Loucy (cell line): Measurements from ENCODE around the gene MC1R.
A peak's percentile ranks its signal among the peaks of the same experiment; 100 is the strongest.

Source experiments
- H2AFZ ChIP-seq: fragments of 200-600 bp; sonication (generic); 2 replicates; pipeline ENCODE4 v1.6.0; 2016; ENCODE audit warnings: antibody characterized with exemption, mild to moderate bottlenecking, low read length, moderate library complexity
- H3F3A ChIP-seq: fragments of 200-600 bp; 2 replicates; pipeline ENCODE4 v1.6.0; 2016; ENCODE audit warnings: antibody characterized with exemption, low read depth, mild to moderate bottlenecking
- H3K27me3 ChIP-seq: fragments of 200-600 bp; sonication (generic); 2 replicates; pipeline ENCODE4 v1.6.1; 2014; ENCODE audit warnings: low read length, mild to moderate bottlenecking; ENCODE audit not compliant: insufficient read depth, poor library complexity, severe bottlenecking
- H3K36me3 ChIP-seq: fragments of 200-600 bp; sonication (generic); 2 replicates; pipeline ENCODE4 v1.6.1; 2016; ENCODE audit warnings: low read length; ENCODE audit not compliant: insufficient read depth
- H3K4me1 ChIP-seq: fragments of 200-600 bp; sonication (generic); 2 replicates; pipeline ENCODE4 v1.5.1; 2014; ENCODE audit warnings: low read length, mild to moderate bottlenecking; ENCODE audit not compliant: insufficient read depth, poor library complexity, severe bottlenecking
- H3K4me2 ChIP-seq: fragments of 200-600 bp; sonication (generic); 2 replicates; pipeline ENCODE4 v1.6.0; 2014; ENCODE audit warnings: antibody characterized with exemption, low read length, low read depth, mild to moderate bottlenecking; ENCODE audit not compliant: poor library complexity, severe bottlenecking
- H3K4me3 ChIP-seq: fragments of 200-600 bp; sonication (generic); 2 replicates; pipeline ENCODE4 v1.5.1; 2014; ENCODE audit warnings: low read length, mild to moderate bottlenecking, mixed read lengths; ENCODE audit not compliant: poor library complexity, severe bottlenecking
- H3K79me2 ChIP-seq: fragments of 200-600 bp; sonication (generic); 2 replicates; pipeline ENCODE4 v1.6.1; 2014; ENCODE audit warnings: low read length; ENCODE audit not compliant: insufficient read depth
- H3K9ac ChIP-seq: fragments of 200-600 bp; sonication (generic); 2 replicates; pipeline ENCODE4 v1.6.0; 2014; ENCODE audit warnings: mild to moderate bottlenecking, low read depth, low read length, moderate library complexity; ENCODE audit not compliant: poor library complexity, severe bottlenecking
- H3K9me2 ChIP-seq: fragments of 200-600 bp; sonication (generic); replicated peaks from 2 replicates; pipeline ENCODE4 v1.6.1; 2016; ENCODE audit warnings: low read depth, low read length, mixed read lengths
- H3K9me3 ChIP-seq: fragments of 200-600 bp; sonication (generic); 2 replicates; pipeline ENCODE4 v1.6.1; 2014; ENCODE audit warnings: mild to moderate bottlenecking, antibody characterized with exemption, low read length, low read depth; ENCODE audit not compliant: insufficient read depth
- H4K20me1 ChIP-seq: fragments of 200-600 bp; sonication (generic); 2 replicates; pipeline ENCODE4 v1.6.0; 2014; ENCODE audit warnings: antibody characterized with exemption, low read length, mild to moderate bottlenecking; ENCODE audit not compliant: insufficient read depth, poor library complexity, severe bottlenecking
- EZH2phosphoT487 ChIP-seq: fragments of 200-600 bp; IDR thresholded peaks from 2 replicates; pipeline ENCODE4 v1.6.1; 2018; ENCODE audit warnings: antibody characterized with exemption, mild to moderate bottlenecking, moderate library complexity, borderline replicate concordance
- TF ChIP-seq, protein P1 (sequence below): fragments of 200-600 bp; sonication (generic); conservative IDR thresholded peaks from 2 replicates; pipeline ENCODE4 v1.5.1; 2014; ENCODE audit warnings: mild to moderate bottlenecking, antibody characterized with exemption, low read length

The MC1R gene

DNA sequence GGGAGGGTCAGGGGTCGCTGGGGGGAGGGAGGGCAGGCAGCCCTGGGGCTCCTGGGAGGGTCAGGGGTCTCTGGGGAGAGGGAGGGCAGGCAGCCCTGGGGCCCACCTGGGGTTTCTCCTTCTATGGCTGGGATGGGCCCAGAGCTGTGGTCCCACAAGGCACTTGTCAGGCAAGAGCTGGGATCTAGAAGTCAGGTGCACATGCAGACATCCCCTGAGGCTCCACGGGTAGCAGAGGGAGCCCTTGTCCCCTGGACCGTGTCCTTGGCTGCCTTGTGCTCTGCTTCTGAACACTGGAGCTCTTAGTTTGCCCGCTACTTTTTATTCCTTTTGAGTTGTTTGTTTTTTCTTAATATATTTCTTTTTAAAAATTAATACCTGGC lies 6.3 kb downstream of the MC1R start:
- no peaks in the 10 kb centered on the region for H3K27me3 ChIP-seq
- H2AFZ ChIP-seq, result no peak overlapping the region
- H4K20me1 ChIP-seq, result no peaks in the 10 kb centered on the region
- H3K36me3 ChIP-seq, result no peaks in the 10 kb centered on the region
- H3K79me2 ChIP-seq, result peaks cover 9% of the 10 kb centered on the region; the same call in 1 of the 2 replicates
- H3K9ac ChIP-seq, result no peak overlapping the region
- TF ChIP-seq, protein P1, sequence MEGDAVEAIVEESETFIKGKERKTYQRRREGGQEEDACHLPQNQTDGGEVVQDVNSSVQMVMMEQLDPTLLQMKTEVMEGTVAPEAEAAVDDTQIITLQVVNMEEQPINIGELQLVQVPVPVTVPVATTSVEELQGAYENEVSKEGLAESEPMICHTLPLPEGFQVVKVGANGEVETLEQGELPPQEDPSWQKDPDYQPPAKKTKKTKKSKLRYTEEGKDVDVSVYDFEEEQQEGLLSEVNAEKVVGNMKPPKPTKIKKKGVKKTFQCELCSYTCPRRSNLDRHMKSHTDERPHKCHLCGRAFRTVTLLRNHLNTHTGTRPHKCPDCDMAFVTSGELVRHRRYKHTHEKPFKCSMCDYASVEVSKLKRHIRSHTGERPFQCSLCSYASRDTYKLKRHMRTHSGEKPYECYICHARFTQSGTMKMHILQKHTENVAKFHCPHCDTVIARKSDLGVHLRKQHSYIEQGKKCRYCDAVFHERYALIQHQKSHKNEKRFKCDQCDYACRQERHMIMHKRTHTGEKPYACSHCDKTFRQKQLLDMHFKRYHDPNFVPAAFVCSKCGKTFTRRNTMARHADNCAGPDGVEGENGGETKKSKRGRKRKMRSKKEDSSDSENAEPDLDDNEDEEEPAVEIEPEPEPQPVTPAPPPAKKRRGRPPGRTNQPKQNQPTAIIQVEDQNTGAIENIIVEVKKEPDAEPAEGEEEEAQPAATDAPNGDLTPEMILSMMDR, result no peak
- TF ChIP-seq EZH2phosphoT487, result no peak
- no peaks in the 10 kb centered on the region for H3F3A ChIP-seq
- H3K4me2 ChIP-seq, result no peak overlapping the region
- H3K9me2 ChIP-seq, result no peaks in the 10 kb centered on the region
- no peaks in the 10 kb centered on the region for H3K9me3 ChIP-seq
- peaks cover 20% of the 10 kb centered on the region for H3K4me1 ChIP-seq
- H3K4me3 ChIP-seq, result no peak overlapping the region

DNA sequence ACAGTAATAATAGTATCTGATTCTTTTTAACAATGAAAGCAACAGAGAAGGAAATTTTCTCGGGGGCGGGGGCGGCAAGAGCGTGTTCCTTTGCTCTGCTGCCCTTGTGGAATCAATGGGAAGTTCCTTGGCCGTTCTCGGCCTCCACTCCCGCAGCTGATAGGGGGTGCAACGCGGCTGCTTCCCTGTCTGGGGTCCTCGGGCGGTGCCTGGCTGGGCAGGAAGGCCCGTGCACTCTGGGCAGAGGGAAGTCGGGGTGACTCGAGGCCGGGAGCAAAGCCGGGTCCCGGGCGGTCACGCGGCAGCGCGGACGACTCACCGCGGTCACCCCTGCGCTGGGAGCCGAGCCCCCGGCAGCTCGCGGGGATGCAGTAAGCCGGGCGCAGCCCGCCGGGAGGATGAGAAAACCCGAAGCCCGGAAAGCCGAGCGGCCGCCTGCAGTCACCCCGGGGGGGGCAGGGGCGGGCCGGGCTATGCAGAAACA lies 7.0 kb downstream of the MC1R start:
- no peak overlapping the region for H3K9ac ChIP-seq

DNA sequence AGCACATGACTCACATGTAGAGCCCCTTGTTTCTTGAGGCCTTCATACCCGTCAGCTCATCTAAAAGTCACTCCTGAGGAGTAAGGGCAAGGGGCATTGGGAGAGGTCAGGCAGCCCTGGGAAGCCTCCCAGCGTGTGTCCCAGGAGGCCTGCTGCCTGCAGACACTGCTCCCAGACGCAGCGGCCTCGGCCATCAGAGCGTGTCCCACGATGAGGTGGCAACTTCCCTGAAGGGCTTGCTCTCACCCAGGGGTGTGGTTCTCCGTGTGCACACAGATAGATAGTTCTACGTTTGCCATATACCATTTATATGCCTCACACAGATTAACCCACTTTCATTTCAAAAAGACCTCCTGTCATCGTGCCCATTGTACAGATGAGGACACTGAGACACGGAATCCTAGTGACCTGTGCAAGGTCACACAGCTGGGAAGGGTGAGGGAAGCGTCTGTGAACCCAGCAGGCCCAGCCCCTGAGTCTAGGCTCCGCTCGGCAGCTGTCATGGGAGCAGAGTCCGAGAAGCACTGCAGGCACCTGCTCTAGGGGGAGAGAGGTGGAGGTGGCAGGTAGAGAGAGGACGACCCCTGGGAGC lies 12.7 kb downstream of the MC1R start:
- Histone ChIP-seq H3K79me2 (no peaks in the 10 kb centered on the region), H4K20me1 (no peaks in the 10 kb centered on the region), H2AFZ (no peak overlapping the region), H3K4me3 (no peak overlapping the region), H3K9ac (no peak overlapping the region), H3F3A (no peaks in the 10 kb centered on the region), H3K9me2 (no peaks in the 10 kb centered on the region), H3K4me2 (no peak overlapping the region), H3K9me3 (no peaks in the 10 kb centered on the region), H3K36me3 (no peaks in the 10 kb centered on the region), H3K4me1 (no peaks in the 10 kb centered on the region), H3K27me3 (no peaks in the 10 kb centered on the region)
- no peak for TF ChIP-seq EZH2phosphoT487
- TF ChIP-seq, protein P1, result no peak

More for the DNA sequence above, 7.0 kb downstream of the MC1R start:
- Histone ChIP-seq H3K27me3 (no peaks in the 10 kb centered on the region), H3K4me2 (peak overlapping the region; percentile 51), H3K9me2 (no peaks in the 10 kb centered on the region), H3K36me3 (no peaks in the 10 kb centered on the region), H3K9me3 (no peaks in the 10 kb centered on the region), H3K4me3 (peak overlapping the region; percentile 57), H3K4me1 (peaks cover 14% of the 10 kb centered on the region), H2AFZ (no peak overlapping the region), H3F3A (no peaks in the 10 kb centered on the region), H3K79me2 (0 out of 2 replicates have a peak, but pooled peaks cover 2% of the 10 kb centered on the region), H4K20me1 (no peaks in the 10 kb centered on the region)
- TF ChIP-seq, protein P1, result no peak
- no peak for TF ChIP-seq EZH2phosphoT487
